H1 (cell line): Measurements from ENCODE around the gene STAM. TPM values are rescaled to one million over a fixed set of nuclear protein-coding genes. Genes with fewer than 3 reads are reported as not detected.

Source experiments
- CTCF ChIA-PET: fragments of 300-600 bp; sonication (Branson Sonifier 250); formaldehyde crosslinking; loops from one replicate; lab custom pipeline; 2021; ENCODE audit not compliant: partially characterized antibody; lab: Charles Lee
- POLR2A ChIA-PET: fragments of 300-600 bp; sonication (Branson Sonifier 250); formaldehyde crosslinking; loops from one replicate; lab custom pipeline; 2021; ENCODE audit warnings: inconsistent platforms; ENCODE audit not compliant: partially characterized antibody; lab: Charles Lee
- DNase-seq, 2 experiments: peaks; one replicate each; pipeline versions ENCODE4 v3.0.0 to v3.0.0-alpha.2; 2010 to 2022; ENCODE audit warnings: low spot score in 2 of 2, low read depth in 1 of 2, mixed read lengths in 1 of 2
- FAIRE-seq: peaks from 2 replicates; lab custom pipeline; 2011; peaks lifted over from hg19 to GRCh38; lab: Jason Lieb, UNC
- H2AFZ ChIP-seq: 2 replicates; pipeline ENCODE4 v1.8.1; 2012; ENCODE audit warnings: low read length, inconsistent platforms
- H2AK5ac ChIP-seq: 2 replicates; pipeline ENCODE4 v1.6.1; 2013; ENCODE audit warnings: low read depth, low read length
- H2BK120ac ChIP-seq: replicated peaks from 2 replicates; pipeline ENCODE3; 2013; ENCODE audit warnings: low read depth, low read length, inconsistent platforms
- H2BK12ac ChIP-seq: 2 replicates; pipeline ENCODE4 v1.6.1; 2013; ENCODE audit warnings: low read depth, low read length
- H2BK15ac ChIP-seq: 2 replicates; pipeline ENCODE4 v1.6.1; 2013; ENCODE audit warnings: low read length
- H2BK20ac ChIP-seq: 2 replicates; pipeline ENCODE4 v1.6.1; 2013; ENCODE audit warnings: low read length
- H2BK5ac ChIP-seq: 2 replicates; pipeline ENCODE4 v1.6.1; 2013; ENCODE audit warnings: low read depth, low read length
- H3K14ac ChIP-seq: 2 replicates; pipeline ENCODE4 v1.6.1; 2013; ENCODE audit warnings: inconsistent platforms; ENCODE audit not compliant: insufficient read length
- H3K18ac ChIP-seq: 2 replicates; pipeline ENCODE4 v1.6.1; 2013; ENCODE audit warnings: low read length; ENCODE audit errors: extremely low read depth
- H3K23ac ChIP-seq: 2 replicates; pipeline ENCODE4 v1.6.1; 2013; ENCODE audit warnings: inconsistent platforms; ENCODE audit not compliant: insufficient read length
- H3K23me2 ChIP-seq: 2 replicates; pipeline ENCODE4 v1.6.1; 2013; ENCODE audit warnings: low read depth, low read length
- H3K27ac ChIP-seq: 2 replicates; pipeline ENCODE4 v1.6.1; 2011; ENCODE audit warnings: low read depth, low read length, inconsistent platforms
- H3K27me3 ChIP-seq, 4 experiments: replicated peaks in 1 of 4; 1 replicate in 1 of 4; 2 replicates in 3 of 4; pipeline versions ENCODE4 v1.6.1 to v1.8.1; 2011 to 2013; ENCODE audit warnings: low read length in 3 of 4, mild to moderate bottlenecking in 3 of 4, inconsistent platforms in 2 of 4, mixed read lengths in 2 of 4, moderate library complexity in 1 of 4; ENCODE audit not compliant: control insufficient read depth in 3 of 4, insufficient read depth in 3 of 4; ENCODE audit errors: extremely low read depth in 1 of 4
- H3K36me3 ChIP-seq, 4 experiments: 2 replicates each; pipeline versions ENCODE4 v1.6.1 to v1.8.1; 2011 to 2013; ENCODE audit warnings: mild to moderate bottlenecking in 4 of 4, low read length in 3 of 4, moderate library complexity in 2 of 4, control low read depth in 1 of 4, inconsistent platforms in 1 of 4; ENCODE audit not compliant: insufficient read depth in 4 of 4, control insufficient read depth in 2 of 4
- H3K4ac ChIP-seq: replicated peaks from 2 replicates; pipeline ENCODE3; 2013; ENCODE audit warnings: low read length, low read depth, mixed read lengths, inconsistent platforms; ENCODE audit not compliant: insufficient read length
- H3K4me1 ChIP-seq, 4 experiments: replicated peaks in 1 of 4; 1 replicate in 1 of 4; 2 replicates in 3 of 4; pipeline versions ENCODE4 v1.6.1 to v1.8.1; 2011 to 2013; ENCODE audit warnings: low read length in 3 of 4, inconsistent platforms in 2 of 4, mixed read lengths in 1 of 4; ENCODE audit not compliant: insufficient read depth in 4 of 4, control insufficient read depth in 3 of 4
- H3K4me2 ChIP-seq, 2 experiments: 2 replicates each; pipeline versions ENCODE4 v1.6.1 to v1.8.1; 2011 to 2013; ENCODE audit warnings: low read depth in 2 of 2, low read length in 2 of 2, control low read depth in 1 of 2, inconsistent platforms in 1 of 2, mild to moderate bottlenecking in 1 of 2; ENCODE audit not compliant: insufficient read depth in 1 of 2
- H3K4me3 ChIP-seq, 4 experiments: fragments of 200-600, 300-600 bp in 1 of 4; sonication (generic), shearing (Covaris generic), sonication (Bioruptor Twin) in 1 of 4; 2 replicates each; pipeline versions ENCODE4 v1.5.1 to v1.8.1; 2011 to 2016; ENCODE audit warnings: low read length in 4 of 4, low read depth in 3 of 4, control low read depth in 2 of 4, inconsistent platforms in 2 of 4, mild to moderate bottlenecking in 2 of 4, mixed read lengths in 1 of 4, moderate library complexity in 1 of 4; ENCODE audit not compliant: insufficient read depth in 2 of 4; ENCODE audit errors: extremely low read depth in 1 of 4
- H3K56ac ChIP-seq: replicated peaks from 2 replicates; pipeline ENCODE3; 2013; ENCODE audit warnings: low read depth, mild to moderate bottlenecking, mixed read lengths, low read length, inconsistent platforms; ENCODE audit not compliant: insufficient read length
- H3K79me1 ChIP-seq: 2 replicates; pipeline ENCODE4 v1.6.1; 2013; ENCODE audit warnings: low read depth, low read length, control low read depth
- H3K79me2 ChIP-seq, 2 experiments: 2 replicates each; pipeline versions ENCODE4 v1.6.1 to v1.8.1; 2012 to 2013; ENCODE audit warnings: low read length in 2 of 2, mild to moderate bottlenecking in 2 of 2, inconsistent platforms in 1 of 2; ENCODE audit not compliant: insufficient read depth in 2 of 2, control insufficient read depth in 1 of 2
- H3K9ac ChIP-seq, 4 experiments: replicated peaks in 1 of 4; 1 replicate in 1 of 4; 2 replicates in 3 of 4; pipeline versions ENCODE4 v1.6.1 to v1.8.1; 2011 to 2013; ENCODE audit warnings: low read depth in 3 of 4, low read length in 3 of 4, control low read depth in 2 of 4, mild to moderate bottlenecking in 2 of 4, moderate library complexity in 2 of 4, inconsistent platforms in 1 of 4; ENCODE audit errors: extremely low read depth in 1 of 4
- H3K9me3 ChIP-seq, 2 experiments: 2 replicates each; pipeline versions ENCODE4 v1.6.1 to v1.8.1; 2012 to 2013; ENCODE audit warnings: mild to moderate bottlenecking in 2 of 2, moderate library complexity in 2 of 2, control low read depth in 1 of 2, inconsistent platforms in 1 of 2, low read depth in 1 of 2, low read length in 1 of 2, mixed read lengths in 1 of 2; ENCODE audit not compliant: insufficient read depth in 2 of 2
- H4K20me1 ChIP-seq, 2 experiments: replicated peaks in 1 of 2; 2 replicates each; pipeline versions ENCODE3 to v1.8.1; 2011 to 2013; ENCODE audit warnings: inconsistent platforms in 2 of 2, low read length in 2 of 2, mild to moderate bottlenecking in 1 of 2; ENCODE audit not compliant: insufficient read depth in 2 of 2, control insufficient read depth in 1 of 2
- H4K5ac ChIP-seq: 2 replicates; pipeline ENCODE4 v1.6.1; 2013; ENCODE audit warnings: low read length, low read depth, mixed read lengths, inconsistent platforms; ENCODE audit not compliant: insufficient read length
- H4K8ac ChIP-seq: 2 replicates; pipeline ENCODE4 v1.8.0; 2013; ENCODE audit warnings: mild to moderate bottlenecking, moderate library complexity, low read length, inconsistent platforms; ENCODE audit not compliant: insufficient read depth; ENCODE audit errors: extremely low read depth
- H4K91ac ChIP-seq: replicated peaks from 2 replicates; pipeline ENCODE3; 2013; ENCODE audit warnings: low read length, mixed read lengths, inconsistent platforms; ENCODE audit not compliant: insufficient read length
- CEBPB ChIP-seq: IDR thresholded peaks from 2 replicates; pipeline ENCODE4 v1.6.1; 2012; ENCODE audit warnings: low read depth, low read length
- FOSL1 ChIP-seq: IDR thresholded peaks from 2 replicates; pipeline ENCODE4 v1.6.1; 2011; ENCODE audit warnings: mild to moderate bottlenecking, low read depth, low read length, moderate library complexity; ENCODE audit not compliant: insufficient read depth
- MAFK ChIP-seq: IDR thresholded peaks from 2 replicates; pipeline ENCODE4 v1.6.1; 2012; ENCODE audit warnings: low read depth, mild to moderate bottlenecking, improper control_type of control experiment, low read length
- SP2 ChIP-seq: IDR thresholded peaks from 2 replicates; pipeline ENCODE4 v1.6.1; 2012; ENCODE audit warnings: mild to moderate bottlenecking, low read length, inconsistent platforms
- TAF1 ChIP-seq: IDR thresholded peaks from 2 replicates; pipeline ENCODE4 v1.6.1; 2011; ENCODE audit warnings: mild to moderate bottlenecking, low read depth, low read length
- WGBS, 2 experiments: shearing (Covaris generic) in 1 of 2; methylation state at CpG; one replicate each; pipeline versions ENCODE4 v1.1.6 to v1.1.7; 2013 to 2015; ENCODE audit warnings: low lambda C conversion rate in 2 of 2, mixed read lengths in 2 of 2, inconsistent platforms in 1 of 2, low coverage in 1 of 2, missing lambda C conversion rate in 1 of 2; ENCODE audit not compliant: insufficient replicate concordance in 2 of 2, insufficient coverage in 1 of 2, insufficient read length in 1 of 2; ENCODE audit errors: extremely low coverage in 1 of 2, missing lambda C conversion rate in 1 of 2; 5-methylcytosine and 5-hydroxymethylcytosine counted together
- polyA plus RNA-seq, 7 experiments: library from polyadenylated mRNA; depleted of rRNA in 3 of 7; stranded (reverse) in 5 of 7; unstranded in 2 of 7; fragments of >200 nt in 5 of 7; fragments of 200-250 nt in 2 of 7; gene quantifications; 1 replicate in 5 of 7; 2 replicates in 1 of 7; 4 replicates in 1 of 7; pipeline versions ENCODE4 v1.2.1 to v1.2.3, GENCODE V29; 2011 to 2013; ENCODE audit warnings: missing spikeins in 2 of 7, mixed read lengths in 2 of 7
- total RNA-seq: library from RNA; stranded (reverse); fragmentation: NEBNext Ultra II Directional; extraction: Animal tissue kit (Norgen Biotek cat#: 25700); gene quantifications from 2 replicates; pipeline ENCODE4 v1.2.1, GENCODE V29; 2021
- TF ChIP-seq, protein P1 (sequence below), 3 experiments: IDR thresholded peaks; 1 replicate in 2 of 3; 2 replicates in 1 of 3; pipeline versions ENCODE4 v1.5.1 to v1.6.1; 2011; ENCODE audit warnings: low read length in 3 of 3, mild to moderate bottlenecking in 3 of 3, inconsistent platforms in 2 of 3, low read depth in 1 of 3, moderate library complexity in 1 of 3; ENCODE audit not compliant: insufficient read depth in 1 of 3; ENCODE audit errors: control extremely low read depth in 1 of 3

The STAM gene
- total and polyA plus RNA-seq, 2 of the 8 experiments (the other 6 are each of a cell fraction or from before 2014, with no cell fraction given), result 22.0 to 27.8 TPM

GRCh38 chr10:17655009-17655408 is 11.1 kb downstream of the STAM start:
- Histone ChIP-seq H3K56ac (no peak overlapping the region), H2BK5ac (no peak overlapping the region), H4K5ac (no peak overlapping the region), H3K4me2 (no peak overlapping the region), H3K23ac (no peak overlapping the region), H3K79me1 (no peaks in the 10 kb centered on the region; the same call in none of the 2 replicates), H3K4me1 (peaks cover 6 to 17% (median 7%) of the 10 kb centered on the region in 4 experiments; a peak in 4 of 7 replicates), H3K4me3 (no peak overlapping the region), H3K18ac (no peak overlapping the region), H2AK5ac (no peak overlapping the region), H3K4ac (no peak overlapping the region), H3K36me3 (peaks cover 0 to 12% (median 5%) of the 10 kb centered on the region in 4 experiments; a peak in 3 of 8 replicates), H4K8ac (no peak overlapping the region), H2BK12ac (no peak overlapping the region), H3K9ac (no peak overlapping the region), H3K9me3 (peaks cover 7 to 20% of the 10 kb centered on the region in 2 experiments; a peak in 3 of 4 replicates), H3K27me3 (no peaks in the 10 kb centered on the region), H2BK20ac (no peak overlapping the region), H2BK120ac (no peak overlapping the region), H3K23me2 (no peaks in the 10 kb centered on the region), H3K27ac (no peak overlapping the region), H4K91ac (no peak overlapping the region), H2BK15ac (no peak overlapping the region), H2AFZ (no peak overlapping the region), H3K79me2 (peaks cover 13 to 92% of the 10 kb centered on the region in 2 experiments), H3K14ac (no peak overlapping the region), H4K20me1 (peaks cover 0 to 2% of the 10 kb centered on the region in 2 experiments)
- FAIRE-seq, result no peak
- ChIA-PET POLR2A (interaction anchor here (1.4 kb wide), 1 partner anchor 39 kb away, joined by 3 read pairs; no protein-coding TSS in a partner anchor), CTCF (no interaction called here)
- TF ChIP-seq FOSL1, result no peak
- TF ChIP-seq MAFK, result no peak
- TF ChIP-seq SP2, result no peak
- no peak for TF ChIP-seq CEBPB
- TF ChIP-seq, protein P1, sequence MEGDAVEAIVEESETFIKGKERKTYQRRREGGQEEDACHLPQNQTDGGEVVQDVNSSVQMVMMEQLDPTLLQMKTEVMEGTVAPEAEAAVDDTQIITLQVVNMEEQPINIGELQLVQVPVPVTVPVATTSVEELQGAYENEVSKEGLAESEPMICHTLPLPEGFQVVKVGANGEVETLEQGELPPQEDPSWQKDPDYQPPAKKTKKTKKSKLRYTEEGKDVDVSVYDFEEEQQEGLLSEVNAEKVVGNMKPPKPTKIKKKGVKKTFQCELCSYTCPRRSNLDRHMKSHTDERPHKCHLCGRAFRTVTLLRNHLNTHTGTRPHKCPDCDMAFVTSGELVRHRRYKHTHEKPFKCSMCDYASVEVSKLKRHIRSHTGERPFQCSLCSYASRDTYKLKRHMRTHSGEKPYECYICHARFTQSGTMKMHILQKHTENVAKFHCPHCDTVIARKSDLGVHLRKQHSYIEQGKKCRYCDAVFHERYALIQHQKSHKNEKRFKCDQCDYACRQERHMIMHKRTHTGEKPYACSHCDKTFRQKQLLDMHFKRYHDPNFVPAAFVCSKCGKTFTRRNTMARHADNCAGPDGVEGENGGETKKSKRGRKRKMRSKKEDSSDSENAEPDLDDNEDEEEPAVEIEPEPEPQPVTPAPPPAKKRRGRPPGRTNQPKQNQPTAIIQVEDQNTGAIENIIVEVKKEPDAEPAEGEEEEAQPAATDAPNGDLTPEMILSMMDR (IDR thresholded peaks at IDR 0.05; ENCODE audit: control extremely low read depth in 1 of 3, insufficient read depth in 1 of 3, low read depth in 1 of 3, low read length in 3 of 3), result no peak
- TF ChIP-seq TAF1, result no peak
- 86% methylated on average over 3 of the region's 3 CpGs; no CpG with 5 or more reads in 1 of the 2 experiments for WGBS, 2 experiments
- DNase-seq, result no peak
